ENCODE data around the gene TIMM10. TPM values are rescaled to one million over a fixed set of nuclear protein-coding genes. Genes with fewer than 3 reads are reported as not detected.

Gene TIMM10
- total and polyA plus RNA-seq, 2 experiments from 2014 or later: 23.3 to 99.4 TPM

DNA sequence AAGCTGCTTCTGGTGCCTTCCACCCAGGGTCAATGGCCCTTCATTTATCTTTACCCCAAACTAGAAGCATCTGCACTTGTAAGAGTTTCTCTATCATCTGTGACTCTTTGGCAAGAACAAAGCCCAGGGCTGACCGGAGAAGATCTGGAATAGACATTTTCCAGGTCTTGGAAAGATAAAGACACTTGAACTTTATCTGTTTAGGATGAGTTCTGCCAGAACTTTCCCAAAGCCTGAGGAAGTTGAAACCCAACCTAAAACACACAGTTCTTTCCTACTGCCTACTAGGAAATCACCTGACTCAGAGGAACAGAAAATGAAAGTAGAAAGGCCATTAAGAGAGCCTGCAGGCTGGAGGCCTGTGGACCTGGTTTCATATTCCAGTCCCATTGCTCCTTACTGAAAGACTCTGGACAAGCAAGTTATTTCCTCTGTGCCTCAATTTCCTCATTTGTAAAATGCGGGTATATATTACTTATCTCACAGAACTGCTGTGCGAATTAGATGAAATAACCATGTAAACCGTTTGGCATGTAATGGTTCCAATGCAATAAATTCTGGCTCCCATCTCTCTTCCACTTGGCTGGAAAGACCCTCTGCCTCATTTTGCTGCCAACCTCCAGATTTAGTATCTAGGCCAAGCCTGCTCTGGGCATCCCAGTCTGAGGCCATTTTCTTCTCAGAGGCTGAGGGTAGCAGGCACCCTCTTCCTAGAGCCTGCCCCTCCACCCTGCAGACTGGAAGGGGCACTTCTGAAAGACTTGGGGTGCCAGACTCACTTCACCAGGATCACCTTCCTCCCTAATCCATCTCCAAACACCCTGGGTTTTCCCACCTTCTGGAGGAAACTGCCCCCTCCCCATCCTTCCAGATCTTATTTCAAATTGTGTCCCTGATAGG lies 35.7 kb upstream of the TIMM10 start:
- Histone ChIP-seq H4K20me1 (ENCODE audit: insufficient read depth, poor library complexity, severe bottlenecking) (no peaks in the 10 kb centered on the region), H3K4me1 (ENCODE audit: insufficient read depth) (peaks cover 3% of the 10 kb centered on the region), H3K4me2 (peak overlapping the region; percentile 94), H3K9me2 (replicated peaks; ENCODE audit: insufficient read depth) (no peaks in the 10 kb centered on the region), H3K79me2 (peaks cover 33% of the 10 kb centered on the region), H3K9me3 (ENCODE audit: low read depth) (no peaks in the 10 kb centered on the region), H3K27ac (peak overlapping the region; percentile 76), H3K36me3 (replicated peaks; ENCODE audit: insufficient read depth, low read depth) (no peaks in the 10 kb centered on the region), H2AFZ (peak overlapping the region; percentile 37), H3K27me3 (no peaks in the 10 kb centered on the region), H3K4me3 (no peak overlapping the region)
- 72% methylated on average over 4 of the region's 4 CpGs for WGBS (ENCODE audit: low lambda C conversion rate, missing lambda C conversion rate)
- DNase-seq (ENCODE audit: low spot score): peak; percentile 59
- TF ChIP-seq, protein P1, sequence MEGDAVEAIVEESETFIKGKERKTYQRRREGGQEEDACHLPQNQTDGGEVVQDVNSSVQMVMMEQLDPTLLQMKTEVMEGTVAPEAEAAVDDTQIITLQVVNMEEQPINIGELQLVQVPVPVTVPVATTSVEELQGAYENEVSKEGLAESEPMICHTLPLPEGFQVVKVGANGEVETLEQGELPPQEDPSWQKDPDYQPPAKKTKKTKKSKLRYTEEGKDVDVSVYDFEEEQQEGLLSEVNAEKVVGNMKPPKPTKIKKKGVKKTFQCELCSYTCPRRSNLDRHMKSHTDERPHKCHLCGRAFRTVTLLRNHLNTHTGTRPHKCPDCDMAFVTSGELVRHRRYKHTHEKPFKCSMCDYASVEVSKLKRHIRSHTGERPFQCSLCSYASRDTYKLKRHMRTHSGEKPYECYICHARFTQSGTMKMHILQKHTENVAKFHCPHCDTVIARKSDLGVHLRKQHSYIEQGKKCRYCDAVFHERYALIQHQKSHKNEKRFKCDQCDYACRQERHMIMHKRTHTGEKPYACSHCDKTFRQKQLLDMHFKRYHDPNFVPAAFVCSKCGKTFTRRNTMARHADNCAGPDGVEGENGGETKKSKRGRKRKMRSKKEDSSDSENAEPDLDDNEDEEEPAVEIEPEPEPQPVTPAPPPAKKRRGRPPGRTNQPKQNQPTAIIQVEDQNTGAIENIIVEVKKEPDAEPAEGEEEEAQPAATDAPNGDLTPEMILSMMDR (IDR thresholded peaks at IDR 0.05; ENCODE audit: poor library complexity): no peak
- TF ChIP-seq EZH2phosphoT487 (IDR thresholded peaks at IDR 0.05; ENCODE audit: low read depth, severe bottlenecking, unreplicated experiment) (no peak), EZH2 (IDR thresholded peaks at IDR 0.05; ENCODE audit: borderline replicate concordance) (no peak)

DNA sequence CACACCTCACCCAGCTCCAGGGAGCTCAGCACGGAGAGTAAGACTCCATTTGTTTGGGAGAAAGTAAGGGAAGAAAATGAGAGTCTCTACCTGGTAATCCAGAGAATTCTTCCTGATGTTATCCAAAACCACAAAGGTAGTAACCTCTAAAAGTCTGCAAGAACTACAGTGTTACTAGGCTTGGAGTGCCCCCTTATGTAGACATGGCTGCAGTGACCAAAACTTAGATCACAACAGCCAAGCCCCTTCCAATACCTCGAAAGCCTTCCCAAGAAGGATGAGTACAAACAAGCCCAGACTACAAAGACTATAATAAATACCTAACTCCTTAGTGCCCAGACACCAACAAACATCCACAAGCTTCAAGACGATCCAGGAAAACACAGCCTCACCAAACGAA lies 32.0 kb upstream of the TIMM10 start:
- Histone ChIP-seq H3K36me3 (replicated peaks; ENCODE audit: insufficient read depth, low read depth) (no peaks in the 10 kb centered on the region), H3K79me2 (peaks cover 33% of the 10 kb centered on the region), H3K27me3 (no peaks in the 10 kb centered on the region), H3K4me2 (no peak overlapping the region), H4K20me1 (ENCODE audit: insufficient read depth, poor library complexity, severe bottlenecking) (no peaks in the 10 kb centered on the region), H3K27ac (no peak overlapping the region), H3K9me3 (ENCODE audit: low read depth) (no peaks in the 10 kb centered on the region), H3K4me3 (no peak overlapping the region), H3K9me2 (replicated peaks; ENCODE audit: insufficient read depth) (no peaks in the 10 kb centered on the region), H3K4me1 (ENCODE audit: insufficient read depth) (no peaks in the 10 kb centered on the region), H2AFZ (no peak overlapping the region)
- DNase-seq (ENCODE audit: low spot score): no peak
- TF ChIP-seq, protein P1 (IDR thresholded peaks at IDR 0.05; ENCODE audit: poor library complexity): no peak
- TF ChIP-seq EZH2 (IDR thresholded peaks at IDR 0.05; ENCODE audit: borderline replicate concordance) (no peak), EZH2phosphoT487 (IDR thresholded peaks at IDR 0.05; ENCODE audit: low read depth, severe bottlenecking, unreplicated experiment) (no peak)
- 45% methylated on average over 4 of the region's 4 CpGs for WGBS (ENCODE audit: low lambda C conversion rate, missing lambda C conversion rate)

DNA sequence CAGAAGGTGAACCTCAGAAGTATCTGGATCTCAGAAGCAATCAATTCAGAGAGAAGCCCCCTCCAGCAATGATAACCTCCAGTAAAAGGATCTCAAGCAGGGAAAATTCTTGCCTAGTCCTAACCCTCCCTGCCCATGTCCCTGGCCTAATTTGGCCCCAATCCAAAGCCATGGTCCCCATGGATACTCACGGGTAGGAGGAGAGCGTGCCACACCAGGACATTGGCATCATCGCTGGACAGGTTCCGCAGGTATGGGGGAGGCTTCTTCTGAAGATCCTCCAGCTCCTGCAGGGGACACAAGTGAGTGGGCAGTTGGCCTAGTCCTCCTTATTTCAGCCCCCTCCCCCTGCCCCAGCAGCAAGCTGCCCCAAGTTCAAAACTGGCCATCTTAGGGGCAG lies 29.6 kb upstream of the TIMM10 start:
- no peaks in the 10 kb centered on the region for H3K9me3 ChIP-seq (ENCODE audit: low read depth)
- H3K79me2 ChIP-seq: peaks cover 25% of the 10 kb centered on the region
- H3K4me3 ChIP-seq: no peak overlapping the region
- H3K4me1 ChIP-seq (ENCODE audit: insufficient read depth): no peaks in the 10 kb centered on the region
- TF ChIP-seq, protein P1 (IDR thresholded peaks at IDR 0.05; ENCODE audit: poor library complexity): no peak
- TF ChIP-seq EZH2phosphoT487 (IDR thresholded peaks at IDR 0.05; ENCODE audit: low read depth, severe bottlenecking, unreplicated experiment): no peak
- no peaks in the 10 kb centered on the region for H4K20me1 ChIP-seq (ENCODE audit: insufficient read depth, poor library complexity, severe bottlenecking)
- H3K9me2 ChIP-seq (replicated peaks; ENCODE audit: insufficient read depth): no peaks in the 10 kb centered on the region
- H2AFZ ChIP-seq: no peak overlapping the region
- no peak overlapping the region for H3K4me2 ChIP-seq
- no peak for DNase-seq (ENCODE audit: low spot score)
- H3K36me3 ChIP-seq (replicated peaks; ENCODE audit: insufficient read depth, low read depth): no peaks in the 10 kb centered on the region
- no peak overlapping the region for H3K27ac ChIP-seq
- H3K27me3 ChIP-seq: no peaks in the 10 kb centered on the region
- WGBS (ENCODE audit: low lambda C conversion rate, missing lambda C conversion rate): 88% methylated on average over 4 of the region's 4 CpGs
